ENCODE data around the gene GDPD2.
"Not testable (repeated sequence)": the region's sequence is repeated elsewhere in the genome, so short reads cannot be mapped to it uniquely, and the experiment has no call there.

GDPD2 gene, protein sequence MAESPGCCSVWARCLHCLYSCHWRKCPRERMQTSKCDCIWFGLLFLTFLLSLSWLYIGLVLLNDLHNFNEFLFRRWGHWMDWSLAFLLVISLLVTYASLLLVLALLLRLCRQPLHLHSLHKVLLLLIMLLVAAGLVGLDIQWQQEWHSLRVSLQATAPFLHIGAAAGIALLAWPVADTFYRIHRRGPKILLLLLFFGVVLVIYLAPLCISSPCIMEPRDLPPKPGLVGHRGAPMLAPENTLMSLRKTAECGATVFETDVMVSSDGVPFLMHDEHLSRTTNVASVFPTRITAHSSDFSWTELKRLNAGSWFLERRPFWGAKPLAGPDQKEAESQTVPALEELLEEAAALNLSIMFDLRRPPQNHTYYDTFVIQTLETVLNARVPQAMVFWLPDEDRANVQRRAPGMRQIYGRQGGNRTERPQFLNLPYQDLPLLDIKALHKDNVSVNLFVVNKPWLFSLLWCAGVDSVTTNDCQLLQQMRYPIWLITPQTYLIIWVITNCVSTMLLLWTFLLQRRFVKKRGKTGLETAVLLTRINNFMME

DNA sequence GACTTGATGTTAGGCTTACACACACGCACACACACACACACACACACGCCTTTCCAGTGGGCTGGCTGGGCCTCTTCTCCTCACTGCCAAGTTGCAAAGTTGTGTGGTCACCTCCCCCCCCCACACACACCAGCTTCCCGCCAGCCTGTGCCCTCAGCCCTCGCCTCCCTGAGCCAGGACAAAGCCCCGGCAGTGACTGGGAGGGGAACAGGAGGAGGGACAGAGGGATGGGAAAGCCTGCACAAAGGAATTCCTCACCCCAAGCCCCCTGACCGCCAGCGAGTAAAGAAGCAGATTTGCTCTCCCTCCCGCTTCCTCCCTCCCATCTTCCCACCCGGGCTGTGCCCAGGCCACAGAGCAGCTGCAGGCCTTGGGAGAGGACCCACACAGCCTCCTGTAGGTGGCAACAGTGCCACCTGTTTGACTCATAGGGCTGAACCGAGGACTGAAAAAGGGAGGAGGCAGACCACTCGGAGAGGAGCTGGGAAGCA, at the start of gene GDPD2:
TSS of gene GDPD2 (plus strand) at position 464 of the 491 bp plus-strand sequence. CDS start 1,671 bp downstream, outside the sequence.
- DNase-seq (ENCODE audit: low read depth in 2 of 2): no peak

DNA sequence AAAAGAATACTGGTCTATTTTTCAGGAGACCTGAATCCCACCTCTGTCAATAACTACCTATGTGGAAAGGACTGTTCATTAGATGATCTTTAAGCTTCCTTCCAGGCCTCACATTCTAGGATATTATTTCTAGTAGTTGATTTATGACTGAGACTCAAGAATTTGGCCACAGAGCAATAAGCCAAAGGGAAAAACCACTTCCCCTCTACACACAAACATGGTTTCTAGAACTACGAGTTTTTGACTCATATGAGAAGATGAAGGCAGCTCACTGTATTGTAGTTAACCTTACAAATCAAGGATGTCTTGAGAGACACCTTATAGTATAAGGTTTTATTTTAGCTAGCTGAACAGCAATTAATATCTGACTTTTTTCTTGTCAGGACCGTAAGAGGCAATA, 36.9 kb upstream of the GDPD2 start:
- no peak for DNase-seq (ENCODE audit: low read depth in 2 of 2)

DNA sequence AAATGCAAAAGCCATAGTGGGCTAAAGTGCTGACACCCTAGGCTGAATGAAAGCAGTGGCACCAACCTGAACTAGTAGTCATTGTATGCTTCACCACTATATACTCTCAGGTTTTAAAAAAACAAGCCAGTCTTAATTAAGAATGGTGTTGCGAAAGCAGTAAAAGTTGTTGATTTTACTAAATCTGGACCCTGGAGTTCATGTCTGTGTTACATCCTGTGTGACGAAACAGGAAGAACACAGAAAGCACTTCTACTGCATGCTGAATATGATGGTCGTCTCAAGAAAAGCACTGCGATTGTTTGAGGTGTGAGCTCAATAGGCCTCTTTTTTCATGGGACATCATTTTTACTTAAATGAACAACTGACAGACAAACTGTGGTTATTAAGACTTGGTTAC, 24.2 kb upstream of the GDPD2 start:
- DNase-seq (ENCODE audit: low read depth in 2 of 2): no peak

DNA sequence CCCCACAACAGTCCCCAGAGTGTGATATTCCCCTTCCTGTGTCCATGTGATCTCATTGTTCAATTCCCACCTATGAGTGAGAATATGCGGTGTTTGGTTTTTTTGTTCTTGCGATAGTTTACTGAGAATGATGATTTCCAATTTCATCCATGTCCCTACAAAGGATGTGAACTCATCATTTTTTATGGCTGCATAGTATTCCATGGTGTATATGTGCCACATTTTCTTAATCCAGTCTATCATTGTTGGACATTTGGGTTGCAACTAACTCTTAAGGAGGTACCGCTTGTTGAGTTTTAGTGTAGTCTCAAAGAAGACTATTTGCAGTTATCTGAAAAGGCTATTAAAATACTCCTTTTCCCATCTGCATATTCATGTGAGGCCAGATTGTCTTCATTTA, 22.9 kb upstream of the GDPD2 start:
- DNase-seq (ENCODE audit: low read depth in 2 of 2): not testable (repeated sequence)

DNA sequence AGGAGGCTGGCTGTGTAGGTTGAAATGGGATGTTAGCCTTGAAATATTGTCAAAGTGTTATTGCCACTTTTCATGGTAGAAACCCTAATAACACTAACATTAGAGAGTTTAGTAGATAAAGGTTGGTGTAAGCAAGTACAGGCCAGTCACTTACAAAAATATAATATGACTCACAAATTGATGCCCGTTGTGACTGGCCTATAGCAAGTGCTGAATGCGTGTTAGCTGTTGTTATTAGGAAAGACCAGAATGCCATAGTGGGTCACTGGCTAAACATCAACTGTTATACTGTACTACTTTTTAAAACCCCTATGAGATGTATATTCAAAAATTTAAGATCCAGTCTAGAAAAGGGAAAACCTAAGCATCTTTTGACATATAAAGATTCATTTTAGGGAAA, 20.4 kb upstream of the GDPD2 start:
- no peak for DNase-seq (ENCODE audit: low read depth in 2 of 2)

DNA sequence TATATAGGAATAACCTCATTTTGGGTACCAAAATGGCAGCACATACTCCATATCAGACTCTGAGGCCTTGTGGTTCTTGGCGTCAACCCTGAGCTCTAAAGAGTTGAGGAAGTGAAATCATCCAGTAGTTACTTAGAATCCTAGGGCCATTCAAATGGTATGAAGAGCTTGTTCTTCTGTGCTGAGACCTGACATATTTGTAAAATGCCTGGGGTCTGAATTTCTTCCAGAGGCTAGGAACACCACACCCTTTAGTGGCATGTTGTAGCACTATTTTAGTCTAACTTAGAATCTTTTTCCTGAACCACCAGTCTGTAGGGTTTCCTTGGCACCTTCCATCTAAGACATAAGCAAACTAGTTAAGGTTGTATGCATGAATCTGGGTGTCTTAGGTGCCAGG, 18.1 kb upstream of the GDPD2 start:
- DNase-seq (ENCODE audit: low read depth in 2 of 2): no peak

DNA sequence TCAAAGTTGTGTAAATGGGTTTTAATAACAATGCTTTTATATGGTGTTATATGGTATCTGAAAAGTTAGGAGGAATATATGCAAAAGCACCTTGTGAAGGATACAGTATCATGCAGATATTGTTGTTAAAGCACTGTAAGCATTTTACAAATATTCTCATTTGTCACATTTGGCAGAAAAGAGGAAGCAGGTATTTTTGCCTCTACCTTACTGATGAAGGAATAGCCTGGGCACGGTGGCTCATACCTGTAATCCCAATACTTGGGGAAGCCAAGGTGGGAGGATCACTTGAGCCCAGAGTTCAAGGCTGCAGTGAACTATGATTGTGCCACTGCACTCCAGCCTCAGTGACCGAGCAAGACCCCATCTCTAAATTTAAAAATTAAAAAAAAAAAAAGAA, 12.2 kb upstream of the GDPD2 start:
- DNase-seq (ENCODE audit: low read depth in 2 of 2): no peak

DNA sequence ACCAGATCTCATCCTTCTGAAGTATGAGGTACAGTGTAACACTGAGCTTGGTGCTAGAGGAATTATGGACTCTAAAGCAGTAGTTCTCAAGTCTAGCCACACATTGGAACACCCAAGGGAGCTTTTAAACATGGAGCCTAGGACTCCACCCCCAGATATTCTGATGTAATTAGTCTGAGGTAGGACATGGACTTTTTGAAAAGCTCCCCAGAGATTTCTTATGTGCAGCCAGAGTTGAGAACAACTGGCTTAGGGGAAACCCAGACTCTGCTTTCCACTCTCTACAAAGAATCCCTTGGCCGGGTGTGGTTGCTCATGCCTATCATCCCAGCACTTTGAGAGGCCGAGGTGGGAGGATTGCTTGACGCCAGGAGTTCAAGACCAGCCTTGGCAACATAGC, 11.6 kb upstream of the GDPD2 start:
- no peak for DNase-seq (ENCODE audit: low read depth in 2 of 2)

DNA sequence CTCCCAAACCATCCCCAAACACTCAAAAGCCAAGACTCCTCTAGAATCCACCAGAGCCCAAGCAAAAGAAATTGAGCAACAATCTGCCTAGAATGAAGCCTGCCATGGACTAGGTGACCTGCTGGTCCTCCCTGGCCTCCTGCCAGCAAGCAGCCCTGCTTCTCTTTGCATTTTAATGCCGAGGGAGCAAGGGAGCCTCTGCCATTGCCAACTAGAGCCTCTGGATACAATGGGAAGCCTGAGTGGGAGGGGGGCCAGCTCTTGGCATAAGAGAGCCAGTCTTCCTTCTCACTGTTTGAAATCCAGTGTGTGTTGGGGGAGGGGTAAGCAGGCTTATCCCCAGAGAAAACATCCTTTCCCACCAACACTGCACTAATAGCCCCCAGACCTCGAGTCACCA, 1.5 kb upstream of the GDPD2 start:
- no peak for DNase-seq (ENCODE audit: low read depth in 2 of 2)

DNA sequence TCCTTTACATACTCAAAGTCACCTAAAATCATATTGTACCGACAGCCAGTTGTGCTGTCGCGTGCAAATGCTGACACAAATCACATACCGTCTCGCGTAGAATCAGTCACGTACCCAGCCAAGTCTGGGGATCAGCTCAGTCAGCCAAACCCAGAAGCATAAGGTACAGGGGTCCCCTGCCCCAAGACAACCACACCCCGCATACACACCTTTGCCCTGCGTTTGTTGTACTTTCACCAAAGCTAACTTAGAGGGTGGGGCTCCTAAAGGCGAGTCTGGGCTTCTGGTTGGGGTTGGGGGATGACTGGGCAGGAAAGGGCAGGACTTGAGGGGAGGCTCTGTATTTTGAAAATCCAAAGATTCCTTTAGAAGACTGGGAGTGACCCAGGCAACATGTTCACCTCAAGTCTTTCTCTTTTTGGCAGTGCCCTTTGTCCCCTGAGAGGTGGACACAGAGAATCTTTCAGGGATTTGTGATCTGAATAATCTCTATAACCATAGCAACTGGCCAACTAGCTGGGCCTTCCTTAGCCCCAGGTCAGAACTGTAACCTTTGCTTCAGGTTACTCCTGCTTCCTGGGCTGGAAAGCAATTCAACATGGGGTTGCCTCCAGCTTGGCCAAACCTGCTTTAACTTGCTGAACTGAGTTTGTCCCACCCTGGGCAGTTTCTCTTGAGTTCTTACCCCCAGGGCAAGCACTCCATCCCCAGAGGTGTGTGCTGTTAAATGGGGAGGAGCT, 992 bp downstream of the GDPD2 start:
- DNase-seq (ENCODE audit: low read depth in 2 of 2): no peak

DNA sequence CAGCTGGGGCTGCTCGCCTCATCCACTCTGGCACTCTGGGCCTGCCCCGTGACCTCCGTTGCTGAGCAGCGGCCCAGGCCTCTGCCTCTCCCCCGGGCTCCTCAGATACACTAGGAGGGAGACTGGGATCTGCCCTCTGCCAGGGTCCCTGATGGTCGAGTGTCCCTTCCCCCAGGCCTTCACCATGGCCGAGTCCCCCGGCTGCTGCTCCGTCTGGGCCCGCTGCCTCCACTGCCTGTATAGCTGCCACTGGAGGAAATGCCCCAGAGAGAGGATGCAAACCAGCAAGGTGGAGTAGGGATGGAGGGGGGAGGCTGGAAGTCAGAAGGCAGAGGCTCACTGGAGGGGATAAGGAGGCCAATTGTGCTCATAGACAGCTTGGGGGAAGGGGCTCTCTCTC, 1.7 kb downstream of the GDPD2 start:
- DNase-seq (ENCODE audit: low read depth in 2 of 2): no peak

DNA sequence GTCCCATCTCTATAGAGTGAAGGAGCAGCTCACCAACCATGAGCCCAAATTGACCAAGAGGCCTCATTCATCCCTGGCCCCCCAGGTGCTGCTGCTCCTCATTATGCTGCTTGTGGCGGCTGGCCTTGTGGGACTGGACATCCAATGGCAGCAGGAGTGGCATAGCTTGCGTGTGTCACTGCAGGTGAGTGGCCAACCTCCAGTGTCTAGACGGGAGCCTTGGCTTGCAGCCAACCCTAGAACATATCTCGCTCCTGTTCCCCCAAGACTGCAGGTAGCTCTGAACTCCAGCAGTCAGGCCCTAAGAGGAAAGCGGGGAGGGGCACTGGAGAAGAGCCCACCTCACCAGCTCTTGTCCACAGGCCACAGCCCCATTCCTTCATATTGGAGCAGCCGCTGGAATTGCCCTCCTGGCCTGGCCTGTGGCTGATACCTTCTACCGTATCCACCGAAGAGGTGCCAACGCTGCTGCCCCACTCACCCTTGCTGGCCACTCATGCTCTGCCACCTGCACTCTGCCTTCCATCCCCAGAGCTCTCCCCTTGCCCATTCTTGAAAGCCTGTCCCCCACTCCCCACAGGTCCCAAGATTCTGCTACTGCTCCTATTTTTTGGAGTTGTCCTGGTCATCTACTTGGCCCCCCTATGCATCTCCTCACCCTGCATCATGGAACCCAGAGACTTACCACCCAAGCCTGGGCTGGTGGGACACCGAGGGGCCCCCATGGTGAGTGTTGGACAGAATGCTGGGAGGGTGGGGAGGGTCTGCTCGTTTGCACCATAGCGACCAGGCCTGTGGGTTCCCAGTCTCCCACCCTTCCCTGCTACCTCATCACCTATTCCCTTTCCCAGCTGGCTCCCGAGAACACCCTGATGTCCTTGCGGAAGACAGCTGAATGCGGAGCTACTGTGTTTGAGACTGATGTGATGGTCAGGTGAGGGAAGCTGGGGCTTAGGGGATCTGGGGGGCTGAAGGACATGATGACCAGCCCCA, 3.5 kb downstream of the GDPD2 start:
- DNase-seq (ENCODE audit: low read depth in 2 of 2): no peak

DNA sequence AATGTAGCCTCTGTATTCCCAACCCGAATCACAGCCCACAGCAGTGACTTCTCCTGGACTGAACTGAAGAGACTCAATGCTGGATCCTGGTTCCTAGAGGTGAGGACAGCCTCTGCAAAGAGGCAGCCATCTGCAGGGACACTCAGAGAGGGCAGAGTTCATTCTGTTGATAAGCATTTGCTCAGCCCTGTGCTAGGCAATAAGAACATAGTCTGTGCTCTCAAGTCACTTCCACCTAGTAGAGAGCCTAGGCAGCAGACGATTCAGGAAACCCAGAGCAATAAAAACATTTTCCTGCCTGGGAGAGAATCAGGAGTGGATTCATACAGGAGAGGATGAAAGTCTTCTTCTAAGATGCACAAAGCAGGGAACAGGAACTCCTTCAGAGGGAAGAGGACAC, 4.3 kb downstream of the GDPD2 start:
- DNase-seq (ENCODE audit: low read depth in 2 of 2): no peak

DNA sequence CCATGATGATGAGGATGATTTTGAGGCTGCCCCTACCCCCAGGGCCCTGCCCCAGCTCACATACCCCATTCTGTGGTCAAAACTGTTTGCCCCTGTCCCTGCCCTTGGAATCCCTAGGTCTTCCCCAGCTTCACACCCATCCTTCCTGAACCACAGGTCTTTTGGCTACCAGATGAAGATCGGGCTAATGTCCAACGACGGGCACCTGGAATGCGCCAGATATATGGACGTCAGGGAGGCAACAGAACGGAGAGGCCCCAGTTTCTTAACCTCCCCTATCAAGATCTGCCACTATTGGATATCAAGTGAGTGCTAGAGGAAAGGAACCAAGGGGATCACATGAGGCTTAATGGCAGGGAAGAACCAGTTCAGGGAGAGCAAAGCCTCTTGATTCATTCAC, 6.6 kb downstream of the GDPD2 start:
- DNase-seq (ENCODE audit: low read depth in 2 of 2): no peak

DNA sequence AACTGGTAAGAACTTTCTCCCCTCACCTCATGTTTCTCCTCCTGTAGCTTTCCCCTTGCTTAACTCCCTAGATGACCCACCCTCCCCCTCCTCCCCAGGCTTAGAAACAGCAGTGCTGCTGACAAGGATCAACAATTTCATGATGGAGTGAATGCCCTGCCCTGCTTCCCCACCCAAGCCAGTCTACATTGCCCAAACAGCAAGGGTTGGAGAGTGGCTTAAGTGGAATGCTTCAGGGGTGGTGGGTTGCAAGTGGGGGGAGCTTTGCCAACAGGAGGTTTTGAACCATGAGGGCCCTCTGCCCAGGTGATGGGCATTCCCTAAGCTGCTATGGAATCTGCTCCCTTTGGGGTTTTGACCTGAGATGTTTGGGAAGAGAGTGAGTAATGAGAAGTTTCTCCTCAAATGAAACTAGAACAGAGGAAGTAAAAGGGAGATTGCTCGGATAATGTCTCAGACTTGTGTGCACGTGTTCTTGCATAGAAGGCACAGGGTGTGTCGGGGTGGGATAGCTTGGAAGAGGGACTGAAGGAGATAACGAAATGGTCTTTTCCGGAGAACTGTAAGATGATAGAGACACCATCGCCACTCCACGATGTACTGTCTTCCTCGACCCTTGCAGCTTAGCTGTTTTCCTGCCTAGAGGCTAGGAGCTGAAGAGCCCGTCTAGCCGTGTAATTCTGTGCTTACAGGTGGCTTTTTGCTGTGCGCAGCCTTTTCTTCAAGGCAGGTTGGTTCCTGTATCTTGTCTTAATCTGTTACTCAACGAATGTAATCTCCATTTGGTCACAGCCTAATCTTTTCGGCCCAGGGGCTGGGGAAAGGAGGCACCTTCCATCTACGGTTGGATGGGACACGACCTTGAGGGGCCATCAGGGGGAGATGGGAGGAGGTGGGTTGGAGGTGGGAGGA, 10.1 kb downstream of the GDPD2 start:
- DNase-seq (ENCODE audit: low read depth in 2 of 2): no peak

DNA sequence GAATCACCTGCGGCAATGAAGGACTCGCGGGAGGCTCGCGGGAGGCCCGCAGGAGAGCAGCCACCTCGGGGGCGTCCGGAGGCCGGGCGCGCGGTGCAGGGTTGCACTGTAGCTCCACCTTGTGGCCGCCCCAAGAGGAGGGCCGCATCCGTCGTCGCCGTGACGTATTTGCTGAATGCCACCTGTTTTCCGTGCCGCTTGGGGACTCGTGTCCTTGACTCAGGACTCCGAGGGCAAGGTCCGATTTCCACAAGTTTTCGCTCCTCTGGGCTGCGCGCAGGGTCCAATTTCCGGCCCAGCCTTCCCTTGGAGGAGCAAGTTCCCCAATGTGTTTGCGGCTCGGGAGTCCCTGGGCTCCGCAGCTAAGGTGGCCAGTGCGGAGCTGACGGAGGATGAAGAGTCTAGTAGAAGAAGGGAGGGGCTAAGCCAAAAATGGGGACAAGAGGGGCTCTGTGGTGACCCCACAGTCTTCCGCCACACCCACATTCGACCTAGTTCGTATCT, 10.8 kb downstream of the GDPD2 start:
- peak in 1 of 2 donors; percentile 50 for DNase-seq (ENCODE audit: low read depth in 2 of 2)

DNA sequence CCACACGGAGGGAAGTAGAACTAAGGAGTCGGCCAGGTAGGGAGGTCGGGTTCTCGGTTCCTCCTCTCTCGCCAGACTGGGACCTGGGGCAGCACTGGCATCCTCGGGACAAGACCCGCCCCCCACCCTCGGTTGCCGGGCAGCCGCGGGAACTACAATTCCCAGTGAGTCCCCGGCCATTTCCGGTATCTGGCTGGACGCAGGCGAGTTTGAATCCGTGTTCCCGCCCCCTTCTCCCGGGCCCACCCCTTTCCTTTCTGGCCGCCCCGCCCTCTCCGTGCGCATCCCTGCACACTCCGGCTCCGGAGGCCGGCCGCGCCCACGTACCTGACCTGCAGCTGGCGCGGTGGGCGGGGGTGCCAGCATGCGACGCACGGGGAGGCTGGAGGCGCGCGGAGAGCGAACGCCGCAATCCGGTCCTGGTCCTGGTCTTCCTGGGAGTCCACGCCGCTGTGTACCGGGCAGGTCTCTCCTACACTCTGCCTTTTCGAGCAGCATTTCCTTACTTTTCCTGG, 11.3 kb downstream of the GDPD2 start:
- peak in 1 of 2 donors; percentile 30 for DNase-seq (ENCODE audit: low read depth in 2 of 2)

DNA sequence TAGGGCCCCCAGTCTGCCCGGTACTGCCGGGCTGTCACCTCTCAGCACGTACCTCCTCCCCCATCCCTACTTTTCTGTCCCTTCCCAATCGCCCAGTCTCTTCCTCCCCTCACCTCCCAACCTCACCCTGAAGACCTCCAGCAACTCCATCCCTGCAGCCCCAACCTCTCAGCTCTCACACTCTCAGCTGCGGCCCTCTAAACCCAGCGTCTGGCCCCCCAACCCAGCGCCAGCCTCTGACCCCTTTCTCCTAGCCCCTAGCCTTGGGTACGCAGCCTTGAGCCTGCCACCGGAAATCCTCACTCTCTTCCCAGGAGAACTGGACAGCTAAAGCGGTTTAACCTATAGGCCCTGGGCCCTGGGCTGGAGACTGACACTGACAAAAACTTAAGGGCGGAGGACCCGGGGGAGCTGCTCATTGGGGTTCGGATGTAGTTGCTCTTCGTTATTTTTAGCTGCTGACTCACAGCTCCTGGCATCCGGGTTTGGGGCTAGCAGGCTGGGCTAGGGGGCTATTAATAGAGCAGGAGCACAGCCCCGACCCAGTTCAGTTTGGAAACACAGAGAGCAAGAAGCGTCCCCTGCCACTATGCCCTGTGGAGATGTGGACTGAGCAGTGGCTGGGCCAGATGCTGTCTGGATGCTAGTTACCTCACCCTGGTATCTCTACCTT, 11.9 kb downstream of the GDPD2 start:
- DNase-seq (ENCODE audit: low read depth in 2 of 2): no peak

DNA sequence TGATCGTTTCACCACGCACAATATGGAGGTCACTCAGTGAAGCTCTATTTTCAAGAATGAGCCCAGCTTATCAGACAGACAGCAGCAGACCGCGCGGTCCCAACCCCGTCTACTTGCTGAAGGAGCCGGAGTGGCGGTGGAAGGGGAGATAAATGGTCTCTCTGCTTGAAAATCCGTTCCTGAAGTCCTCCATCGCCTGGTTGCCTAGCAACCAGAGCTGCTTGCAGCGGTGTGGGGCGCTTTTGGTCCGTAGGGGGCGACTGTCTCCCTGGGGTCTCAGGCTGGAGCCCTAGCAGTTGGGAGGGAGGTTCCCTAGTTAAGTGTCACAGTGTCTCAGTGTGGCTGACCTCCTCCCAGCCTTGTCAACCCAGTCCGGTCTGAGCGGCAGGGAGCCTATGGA, 13.2 kb downstream of the GDPD2 start:
- DNase-seq (ENCODE audit: low read depth in 2 of 2): no peak

Data from stimulated activated CD8-positive, alpha-beta memory T cell treated with anti-CD3 and anti-CD28 coated beads, Interleukin-15, amount 100 ng/mL, for 4 hours (primary cell).